ENCODE measurements around the gene RPS21. TPM values are rescaled to one million over a fixed set of nuclear protein-coding genes. Genes with fewer than 3 reads are reported as not detected.

Gene RPS21
- polyA plus RNA-seq, 1 of the 3 experiments (the other 2 are of a cell fraction) = 16,625 TPM

GRCh38 chr20:62342910-62343309 lies 44.0 kb upstream of the RPS21 start:
- no peak overlapping the region for H3K4me2 ChIP-seq
- H2AFZ ChIP-seq (ENCODE audit: low read depth) = no peak overlapping the region
- CTCF ChIA-PET = interaction anchor here (0.9 kb wide), 1 partner anchor 41 kb away, joined by 3 read pairs; no protein-coding TSS in a partner anchor
- H3F3A ChIP-seq (replicated peaks; ENCODE audit: insufficient read depth) = no peaks in the 10 kb centered on the region
- no peaks in the 10 kb centered on the region for H3K27me3 ChIP-seq (ENCODE audit: insufficient read depth)
- H3K9ac ChIP-seq = no peak overlapping the region
- H3K9me3 ChIP-seq = no peaks in the 10 kb centered on the region
- no peak for TF ChIP-seq CTCF (IDR thresholded peaks at IDR 0.05)
- TF ChIP-seq MEF2A (IDR thresholded peaks at IDR 0.05; ENCODE audit: borderline replicate concordance, low read depth) = no peak
- TF ChIP-seq SIN3A (IDR thresholded peaks at IDR 0.05; ENCODE audit: borderline replicate concordance, low read depth, low read length) = no peak
- TF ChIP-seq ZBTB33 (IDR thresholded peaks at IDR 0.05; ENCODE audit: borderline replicate concordance, low read depth) = no peak
- TF ChIP-seq RFX5 (IDR thresholded peaks at IDR 0.05; ENCODE audit: low read length) = no peak
- no peak for TF ChIP-seq NRF1 (IDR thresholded peaks at IDR 0.05; ENCODE audit: low read depth, low read length)
- no peak for TF ChIP-seq FOSL2 (IDR thresholded peaks at IDR 0.05; ENCODE audit: borderline replicate concordance, low read depth)
- TF ChIP-seq CHD2 (IDR thresholded peaks at IDR 0.05; ENCODE audit: low read length, partially characterized antibody) = no peak
- TF ChIP-seq MAX (IDR thresholded peaks at IDR 0.05; ENCODE audit: low read depth) = no peak
- TF ChIP-seq PBX3 (IDR thresholded peaks at IDR 0.05) = no peak
- TF ChIP-seq POLR2AphosphoS5 (IDR thresholded peaks at IDR 0.05; ENCODE audit: low read depth, low read length) = no peak
- H3K79me2 ChIP-seq (ENCODE audit: insufficient read depth) = no peaks in the 10 kb centered on the region
- no peak for DNase-seq
- H4K20me1 ChIP-seq (ENCODE audit: insufficient read depth) = no peaks in the 10 kb centered on the region
- H3K4me1 ChIP-seq (ENCODE audit: control insufficient read depth in 1 of 2, insufficient read depth in 2 of 2, low read depth in 1 of 2, low read length in 1 of 2) = no peaks in the 10 kb centered on the region
- no peak overlapping the region for H3K27ac ChIP-seq (ENCODE audit: low read depth in 2 of 2, low read length in 1 of 2)
- no peak overlapping the region for H3K4me3 ChIP-seq (ENCODE audit: low read depth in 2 of 2, low read length in 1 of 2)
- POLR2A ChIA-PET = no interaction called here
- WGBS (ENCODE audit: low lambda C conversion rate) = 92% methylated on average over 10 of the region's 10 CpGs
- peaks cover 19 to 46% of the 10 kb centered on the region in 2 experiments for H3K36me3 ChIP-seq (replicated peaks in 1 of 2; ENCODE audit: control insufficient read depth in 1 of 2, insufficient read depth in 2 of 2, low read length in 1 of 2)
- H3K9me2 ChIP-seq = no peaks in the 10 kb centered on the region

- H3K27ac ChIP-seq (ENCODE audit: low read depth in 2 of 2, low read length in 1 of 2) = no peak overlapping the region
- H3F3A ChIP-seq (replicated peaks; ENCODE audit: insufficient read depth) = no peaks in the 10 kb centered on the region
- no peak overlapping the region for H3K4me2 ChIP-seq
- no peaks in the 10 kb centered on the region for H3K9me3 ChIP-seq
- H3K9ac ChIP-seq = no peak overlapping the region
- ChIA-PET CTCF (no interaction called here), POLR2A (no interaction called here)
- H3K4me1 ChIP-seq (ENCODE audit: control insufficient read depth in 1 of 2, insufficient read depth in 2 of 2, low read depth in 1 of 2, low read length in 1 of 2) = no peaks in the 10 kb centered on the region
- H3K9me2 ChIP-seq = no peaks in the 10 kb centered on the region
- H4K20me1 ChIP-seq (ENCODE audit: insufficient read depth) = no peaks in the 10 kb centered on the region
- DNase-seq = no peak
- H2AFZ ChIP-seq (ENCODE audit: low read depth) = no peak overlapping the region
- no peak overlapping the region for H3K4me3 ChIP-seq (ENCODE audit: low read depth in 2 of 2, low read length in 1 of 2)
- H3K79me2 ChIP-seq (ENCODE audit: insufficient read depth) = no peaks in the 10 kb centered on the region
- H3K27me3 ChIP-seq (ENCODE audit: insufficient read depth) = no peaks in the 10 kb centered on the region
- H3K36me3 ChIP-seq (replicated peaks in 1 of 2; ENCODE audit: control insufficient read depth in 1 of 2, insufficient read depth in 2 of 2, low read length in 1 of 2) = peaks cover 23 to 41% of the 10 kb centered on the region in 2 experiments
- WGBS (ENCODE audit: low lambda C conversion rate) = 97% methylated on average over 5 of the region's 5 CpGs
- TF ChIP-seq USF1 (IDR thresholded peaks at IDR 0.05; ENCODE audit: borderline replicate concordance, low read depth) = no peak
- TF ChIP-seq FOXJ3 (CRISPR knock-in tag; IDR thresholded peaks at IDR 0.05) = no peak
- no peak for TF ChIP-seq SMC3 (IDR thresholded peaks at IDR 0.05; ENCODE audit: low read depth, low read length)
- TF ChIP-seq RCOR1 (IDR thresholded peaks at IDR 0.05; ENCODE audit: low read length) = no peak
- TF ChIP-seq MEF2A (IDR thresholded peaks at IDR 0.05; ENCODE audit: borderline replicate concordance, low read depth) = no peak
- no peak for TF ChIP-seq MXI1 (IDR thresholded peaks at IDR 0.05; ENCODE audit: low read depth, low read length)
- TF ChIP-seq SIN3A (IDR thresholded peaks at IDR 0.05; ENCODE audit: borderline replicate concordance, low read depth, low read length) = no peak
- TF ChIP-seq POLR2AphosphoS5 (IDR thresholded peaks at IDR 0.05; ENCODE audit: low read depth, low read length) = no peak
- no peak for TF ChIP-seq EZH2phosphoT487 (IDR thresholded peaks at IDR 0.05; ENCODE audit: borderline replicate concordance, low read depth)
- TF ChIP-seq NRF1 (IDR thresholded peaks at IDR 0.05; ENCODE audit: low read depth, low read length) = no peak
- TF ChIP-seq RFX5 (IDR thresholded peaks at IDR 0.05; ENCODE audit: low read length) = no peak
- no peak for TF ChIP-seq ZBTB33 (IDR thresholded peaks at IDR 0.05; ENCODE audit: borderline replicate concordance, low read depth)
Observed at GRCh38 chr20:62344092-62344491, 42.8 kb upstream of the RPS21 start.
